ENCODE measurements around the gene LTC4S. TPM values are rescaled to one million over a fixed set of nuclear protein-coding genes. Genes with fewer than 3 reads are reported as not detected.

LTC4S gene
- total RNA-seq, 2 experiments from 2014 or later: 1.4 to 2.5 TPM

DNA sequence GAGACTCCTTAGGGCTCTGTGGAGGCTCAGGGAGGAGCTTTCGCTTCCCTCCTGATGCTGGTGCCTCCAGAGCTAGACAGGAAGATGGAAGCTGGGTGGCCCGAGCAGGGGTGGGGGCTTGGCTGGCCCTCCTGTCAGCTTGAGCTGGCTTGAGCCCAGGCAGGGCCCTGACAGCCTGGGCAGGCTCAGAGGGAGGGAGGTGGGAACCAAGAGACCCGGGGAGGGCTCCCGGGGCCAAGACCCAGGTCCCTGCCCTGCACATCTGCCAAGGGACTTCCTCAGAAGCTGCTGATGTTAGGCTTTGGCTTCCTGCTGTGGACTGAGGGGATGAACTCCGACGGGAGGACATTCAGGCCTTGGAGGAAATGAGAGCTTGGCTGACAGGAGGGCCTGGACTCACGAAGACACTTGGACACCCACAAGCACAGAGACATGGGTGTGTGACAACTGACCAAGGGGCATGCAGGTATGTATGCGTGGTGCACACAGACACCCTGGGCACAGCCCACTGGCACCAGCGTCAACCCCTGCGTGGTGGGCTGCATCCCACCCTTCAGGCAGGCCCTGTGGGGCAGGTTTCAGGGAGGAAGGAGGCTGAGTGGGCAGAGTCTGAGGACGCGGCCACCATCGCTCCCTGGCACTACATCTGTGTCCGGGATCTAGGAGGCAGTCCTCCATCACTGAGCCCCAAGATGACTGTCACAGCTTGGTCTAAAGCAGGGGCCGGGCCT lies 1.7 kb upstream of the LTC4S start:
- DNase-seq: no peak
- Mint-ChIP-seq H3K36me3 (ENCODE audit: low read depth) (peaks cover 4% of the 10 kb centered on the region), H3K9me3 (no peaks in the 10 kb centered on the region), H3K27ac (peak overlapping the region; percentile 62), H3K4me1 (peaks cover 34% of the 10 kb centered on the region), H3K4me3 (no peak overlapping the region), H3K27me3 (no peaks in the 10 kb centered on the region)
- POLR2A ChIA-PET: no interaction called here
- CTCF ChIA-PET: interaction anchor here (0.5 to 2.1 kb wide), 4 partner anchors 10 to 131 kb away, joined by 3 to 13 read pairs (median 4); no protein-coding TSS in a partner anchor

GRCh38 chr5:179792612-179793467 lies 946 bp upstream of the LTC4S start:
- ChIA-PET CTCF (interaction anchor here (0.8 to 2.1 kb wide), 6 partner anchors 9 to 35 kb away, joined by 3 to 13 read pairs (median 4); no protein-coding TSS in a partner anchor), POLR2A (no interaction called here)
- no peaks in the 10 kb centered on the region for H3K27me3 Mint-ChIP-seq
- H3K9me3 Mint-ChIP-seq: no peaks in the 10 kb centered on the region
- no peak overlapping the region for H3K4me3 Mint-ChIP-seq
- no peak for DNase-seq
- peaks cover 35% of the 10 kb centered on the region for H3K4me1 Mint-ChIP-seq
- H3K27ac Mint-ChIP-seq: peak overlapping the region; percentile 80
- H3K36me3 Mint-ChIP-seq (ENCODE audit: low read depth): peaks cover 4% of the 10 kb centered on the region

DNA sequence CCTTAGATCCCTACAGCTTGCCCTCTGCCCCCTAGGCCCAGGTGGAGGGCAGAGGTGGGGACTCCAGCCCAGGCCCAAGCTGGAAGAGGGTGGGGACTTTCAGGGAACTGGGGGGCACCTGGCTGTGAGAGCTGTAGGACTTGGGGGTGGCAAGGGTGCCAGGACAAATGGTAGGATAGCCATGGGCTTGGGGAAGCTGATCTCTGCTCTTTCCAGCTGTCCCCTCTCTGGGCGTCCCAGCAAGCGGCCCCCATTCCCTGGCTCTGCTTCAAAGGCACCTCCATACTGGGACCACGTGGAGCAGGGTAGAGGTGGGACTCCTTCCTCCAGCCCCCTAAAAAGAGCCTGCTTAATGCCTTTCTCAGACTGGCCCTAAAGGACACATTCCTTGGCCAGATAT lies 385 bp downstream of the LTC4S start:
- Mint-ChIP-seq H3K36me3 (ENCODE audit: low read depth) (peaks cover 5% of the 10 kb centered on the region), H3K4me3 (peak overlapping the region; percentile 52), H3K27me3 (no peaks in the 10 kb centered on the region), H3K27ac (peak overlapping the region; percentile 80), H3K4me1 (peaks cover 35% of the 10 kb centered on the region), H3K9me3 (no peaks in the 10 kb centered on the region)
- ChIA-PET CTCF (interaction anchor here (0.9 to 1.2 kb wide), 3 partner anchors 8 to 296 kb away, joined by 3 to 5 read pairs (median 3); no protein-coding TSS in a partner anchor), POLR2A (interaction anchor here (0.6 kb wide), 1 partner anchor 225 kb away, joined by 4 read pairs; no protein-coding TSS in a partner anchor)
- DNase-seq: no peak

- POLR2A ChIA-PET: interaction anchor here (0.6 kb wide), 1 partner anchor 110 kb away, joined by 3 read pairs; no protein-coding TSS in a partner anchor
- peak overlapping the region; percentile 25 for H3K27ac Mint-ChIP-seq
- peak overlapping the region; percentile 52 for H3K4me3 Mint-ChIP-seq
- CTCF ChIA-PET: interaction anchor here (0.6 to 1.2 kb wide), 4 partner anchors 8 to 296 kb away, joined by 3 to 5 read pairs (median 3); no protein-coding TSS in a partner anchor
- H3K27me3 Mint-ChIP-seq: no peaks in the 10 kb centered on the region
- H3K4me1 Mint-ChIP-seq: peaks cover 35% of the 10 kb centered on the region
- H3K9me3 Mint-ChIP-seq: no peaks in the 10 kb centered on the region
- peaks cover 9% of the 10 kb centered on the region for H3K36me3 Mint-ChIP-seq (ENCODE audit: low read depth)
- DNase-seq: no peak
Measured at GRCh38 chr5:179794575-179794974, 789 bp downstream of the LTC4S start.

- Mint-ChIP-seq H3K4me1 (peaks cover 35% of the 10 kb centered on the region), H3K36me3 (ENCODE audit: low read depth) (peaks cover 11% of the 10 kb centered on the region), H3K27me3 (no peaks in the 10 kb centered on the region), H3K27ac (peak overlapping the region; percentile 46), H3K4me3 (peak overlapping the region; percentile 52), H3K9me3 (no peaks in the 10 kb centered on the region)
- ChIA-PET POLR2A (interaction anchor here (0.6 kb wide), 1 partner anchor 109 kb away, joined by 3 read pairs; no protein-coding TSS in a partner anchor), CTCF (interaction anchor here (0.6 to 0.7 kb wide), 3 partner anchors 14 to 56 kb away, joined by 3 to 4 read pairs (median 3); no protein-coding TSS in a partner anchor)
- no peak for DNase-seq
Measured at GRCh38 chr5:179795049-179795862, 1.5 kb downstream of the LTC4S start.

- no peaks in the 10 kb centered on the region for H3K9me3 Mint-ChIP-seq
- H3K36me3 Mint-ChIP-seq (ENCODE audit: low read depth): peaks cover 11% of the 10 kb centered on the region
- DNase-seq: peak; percentile 69
- H3K4me1 Mint-ChIP-seq: peaks cover 35% of the 10 kb centered on the region
- H3K4me3 Mint-ChIP-seq: peak overlapping the region; percentile 60
- CTCF ChIA-PET: interaction anchor here (0.7 to 1.2 kb wide), 4 partner anchors 12 to 127 kb away, joined by 3 to 4 read pairs (median 4); no protein-coding TSS in a partner anchor
- peak overlapping the region; percentile 46 for H3K27ac Mint-ChIP-seq
- no peaks in the 10 kb centered on the region for H3K27me3 Mint-ChIP-seq
- POLR2A ChIA-PET: no interaction called here
Measured at GRCh38 chr5:179795863-179796833, 2.4 kb downstream of the LTC4S start.

DNA sequence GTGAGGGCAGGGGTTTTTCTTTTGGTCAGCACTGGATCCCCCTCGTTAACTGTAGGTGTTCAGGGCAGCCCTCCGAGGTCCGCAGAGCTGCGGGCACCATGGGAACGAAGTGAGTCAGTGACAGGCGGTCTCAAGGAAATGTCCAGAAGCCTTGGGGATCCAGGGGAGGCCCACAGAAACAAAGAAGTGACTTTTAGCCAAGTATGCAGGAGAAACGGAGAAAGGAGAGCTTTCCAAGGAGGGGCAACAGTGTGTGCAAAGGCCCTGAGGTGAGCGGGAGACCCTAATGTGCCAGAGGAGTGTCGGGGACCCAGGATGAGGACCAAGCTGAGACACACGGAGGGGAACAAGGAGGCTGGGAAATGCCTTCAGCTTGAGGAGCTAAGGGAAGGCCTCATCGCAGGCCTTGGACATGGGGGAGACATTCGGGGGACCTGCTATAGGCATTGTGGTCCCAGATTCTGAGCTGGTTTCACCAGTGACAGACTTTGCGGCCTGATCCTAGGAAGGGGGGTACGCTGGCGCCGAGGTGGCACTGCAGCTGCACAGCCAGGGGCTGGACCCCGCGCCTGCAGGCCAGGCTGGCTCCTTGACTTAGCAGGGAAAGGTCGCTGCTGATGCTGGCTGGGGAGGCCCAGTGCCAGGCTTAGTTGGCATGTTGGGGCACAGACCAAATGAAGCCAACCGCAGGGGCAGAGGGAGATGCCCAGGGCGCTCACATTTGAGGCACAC lies 3.3 kb downstream of the LTC4S start:
- H3K4me3 Mint-ChIP-seq: peak overlapping the region; percentile 60
- POLR2A ChIA-PET: no interaction called here

GRCh38 chr5:179797741-179798140 lies 4.0 kb downstream of the LTC4S start:
- Mint-ChIP-seq H3K9me3 (no peaks in the 10 kb centered on the region), H3K27me3 (no peaks in the 10 kb centered on the region), H3K4me1 (peaks cover 34% of the 10 kb centered on the region), H3K27ac (no peak overlapping the region), H3K4me3 (no peak overlapping the region), H3K36me3 (ENCODE audit: low read depth) (peaks cover 12% of the 10 kb centered on the region)
- ChIA-PET CTCF (interaction anchor here (0.7 to 1.2 kb wide), 2 partner anchors 31 to 35 kb away, joined by 3 to 4 read pairs; no protein-coding TSS in a partner anchor), POLR2A (no interaction called here)
- DNase-seq: no peak

More for the DNA sequence above, 3.3 kb downstream of the LTC4S start:
- CTCF ChIA-PET: interaction anchor here (0.7 to 1.2 kb wide), 4 partner anchors 12 to 126 kb away, joined by 3 to 4 read pairs (median 4); no protein-coding TSS in a partner anchor
- Mint-ChIP-seq H3K9me3 (no peaks in the 10 kb centered on the region), H3K27me3 (no peaks in the 10 kb centered on the region), H3K36me3 (ENCODE audit: low read depth) (peaks cover 12% of the 10 kb centered on the region), H3K4me1 (peaks cover 39% of the 10 kb centered on the region), H3K27ac (no peak overlapping the region)
- no peak for DNase-seq

GRCh38 chr5:179798144-179798770 lies 4.5 kb downstream of the LTC4S start:
- CTCF ChIA-PET: interaction anchor here (0.7 kb wide), 1 partner anchor 31 kb away, joined by 3 read pairs; no protein-coding TSS in a partner anchor
- H3K27me3 Mint-ChIP-seq: no peaks in the 10 kb centered on the region
- POLR2A ChIA-PET: no interaction called here
- peaks cover 12% of the 10 kb centered on the region for H3K36me3 Mint-ChIP-seq (ENCODE audit: low read depth)
- DNase-seq: no peak
- no peaks in the 10 kb centered on the region for H3K9me3 Mint-ChIP-seq
- peaks cover 33% of the 10 kb centered on the region for H3K4me1 Mint-ChIP-seq
- H3K4me3 Mint-ChIP-seq: no peak overlapping the region
- H3K27ac Mint-ChIP-seq: no peak overlapping the region

DNA sequence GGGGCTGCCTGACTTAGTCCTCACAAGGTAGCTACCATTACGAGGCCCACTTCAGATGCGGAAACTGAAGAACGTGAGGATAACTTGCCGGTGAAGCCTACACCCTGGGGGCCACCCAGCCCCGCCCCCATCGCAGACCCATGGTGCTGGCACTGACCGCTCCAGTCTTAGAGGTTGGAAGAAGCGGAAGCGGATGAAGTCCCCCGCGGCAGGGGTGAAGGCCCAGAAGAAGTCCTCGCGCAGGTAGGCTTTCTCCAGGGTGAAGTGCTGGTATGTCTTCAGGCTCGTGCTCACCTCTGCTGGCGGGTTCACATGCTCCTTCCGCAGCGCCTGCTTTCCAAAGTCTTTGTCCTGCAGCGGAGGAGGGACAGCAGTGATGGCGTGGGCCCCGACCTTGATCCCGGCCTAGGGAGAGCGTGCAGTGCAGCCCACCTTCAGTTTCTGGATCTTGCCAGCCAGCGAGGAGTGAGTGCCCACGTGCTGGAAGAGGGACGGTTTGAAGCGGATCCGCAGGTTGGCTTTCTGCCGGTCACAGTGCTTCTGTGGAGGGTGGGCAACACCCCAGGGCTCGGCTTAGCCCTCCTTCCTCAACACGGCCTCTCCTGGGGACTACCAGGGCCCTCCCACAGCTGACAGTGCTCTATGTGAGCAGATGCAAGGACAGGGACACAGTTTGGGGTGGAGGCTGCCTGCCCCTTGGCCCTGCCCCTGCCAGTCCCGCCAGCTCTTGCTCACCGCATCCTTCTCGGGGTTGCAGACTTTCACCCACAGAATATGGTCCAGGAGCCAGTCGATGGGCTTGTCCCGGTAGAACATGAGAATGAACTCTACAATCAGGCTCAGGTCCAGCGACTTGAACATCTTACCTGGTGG lies 5.2 kb downstream of the LTC4S start:
- H3K36me3 Mint-ChIP-seq (ENCODE audit: low read depth): peaks cover 12% of the 10 kb centered on the region
- peaks cover 31% of the 10 kb centered on the region for H3K4me1 Mint-ChIP-seq
- CTCF ChIA-PET: interaction anchor here (0.6 to 0.7 kb wide), 2 partner anchors 169 to 293 kb away, joined by 3 read pairs; no protein-coding TSS in a partner anchor
- POLR2A ChIA-PET: no interaction called here
- H3K27me3 Mint-ChIP-seq: no peaks in the 10 kb centered on the region
- no peak overlapping the region for H3K4me3 Mint-ChIP-seq
- H3K9me3 Mint-ChIP-seq: no peaks in the 10 kb centered on the region
- no peak for DNase-seq
- H3K27ac Mint-ChIP-seq: no peak overlapping the region

All from activated CD4-positive, alpha-beta T cell treated with anti-CD3 and anti-CD28 coated beads, Interleukin-2, amount 10 ng/mL, durations not matched to agents 7 days and 5 days (primary cell).